Adrenal gland (tissue), 12 donors: ENCODE measurements around the gene HOXC11. TPM values are rescaled to one million over a fixed set of nuclear protein-coding genes. Genes with fewer than 3 reads are reported as not detected.

ENCODE experiments used
- DNase-seq, 7 donors: peaks; one replicate each; pipeline ENCODE4 v3.0.0-alpha.2; 2019 to 2020
- H3K27ac ChIP-seq, 5 donors: fragments of 200-600 bp; sonication (generic) in 4 of 5; 1 replicate in 3 of 5; 2 replicates in 2 of 5; pipeline versions ENCODE4 v1.5.1 to v1.8.0; 2016 to 2020; ENCODE audit warnings: mild to moderate bottlenecking in 1 of 5
- H3K27me3 ChIP-seq: fragments of 200-600 bp; 2 replicates; pipeline ENCODE4 v1.8.0; 2021
- H3K36me3 ChIP-seq, 2 donors: fragments of 200-600 bp; replicated peaks in 1 of 2; 1 replicate in 1 of 2; 2 replicates in 1 of 2; pipeline versions ENCODE4 v1.5.1 to v1.8.0; 2018 to 2022
- H3K4me1 ChIP-seq, 2 donors: fragments of 200-600 bp; replicated peaks in 1 of 2; 1 replicate in 1 of 2; 2 replicates in 1 of 2; pipeline versions ENCODE4 v1.5.1 to v1.8.0; 2018 to 2021
- H3K4me3 ChIP-seq, 4 donors: fragments of 200-600 bp; sonication (generic) in 3 of 4; one replicate each; pipeline ENCODE4 v1.5.1; 2016 to 2018
- H3K9me3 ChIP-seq, 3 donors: fragments of 200-600 bp; sonication (generic) in 1 of 3; replicated peaks in 1 of 3; 1 replicate in 2 of 3; 2 replicates in 1 of 3; pipeline versions ENCODE4 v1.5.1 to v1.8.0; 2016 to 2021
- CTCF ChIP-seq, 6 experiments: fragments of 450-650 bp in 4 of 6; fragments of 200-600 bp in 2 of 6; sonication (generic) in 1 of 6; IDR thresholded peaks; 1 replicate in 5 of 6; 2 replicates in 1 of 6; pipeline versions ENCODE4 v1.5.1 to v1.8.0; 2016 to 2021; ENCODE audit warnings: antibody characterized with exemption in 6 of 6, mild to moderate bottlenecking in 2 of 6, moderate library complexity in 1 of 6
- POLR2A ChIP-seq, 2 donors: fragments of 450-650 bp; IDR thresholded peaks; one replicate each; pipeline ENCODE4 v1.6.1; 2017; ENCODE audit warnings: antibody characterized with exemption in 2 of 2, mild to moderate bottlenecking in 2 of 2, moderate library complexity in 1 of 2
- WGBS, 4 donors: extraction: QIAGEN DNeasy Blood & Tissue Kit in 2 of 4; methylation state at CpG; one replicate each; pipeline versions ENCODE4 v1.1.5 to v1.1.7; 2013 to 2017; 5-methylcytosine and 5-hydroxymethylcytosine counted together
- intact Hi-C, 2 donors: fragments of 100-400 bp; cut with DNase I; formaldehyde crosslinking; loops; one replicate each; pipeline versions ENCODE4 v1.14.1 to v1.15.0; 2022 to 2023
- polyA plus RNA-seq, 3 donors: library from polyadenylated mRNA; stranded (reverse); fragments of 200-250 nt in 2 of 3; fragments of 350-450 nt in 1 of 3; fragmentation: Illumina TruSeq in 1 of 3; extraction: RNeasy Lipid Tissue Mini Kit (QIAGEN cat#74804) in 1 of 3; gene quantifications; one replicate each; pipeline ENCODE4 v1.2.3, GENCODE V29; 2013 to 2014
- total RNA-seq, 9 donors: library from RNA; depleted of rRNA in 4 of 9; stranded (reverse); fragments of >200 nt in 4 of 9; fragments of 120-200 nt in 1 of 9; fragmentation: NEBNext Ultra II Directional in 1 of 9; extraction: Animal tissue kit (Norgen Biotek cat#: 25700) in 1 of 9; gene quantifications; one replicate each; pipeline versions ENCODE4 v1.1.0 to v1.2.4, GENCODE V29; 2013 to 2023
- donor health status: healthy with polysubstance abuse.
- donor health status: Bipolar disorder and iron deficiency.
- donor health status: DM: yes; HTN: yes; CAD: no.
- donor health status: DM: no; HTN: no; CAD: no.
- donor health status: DM: no; HTN: no; CAD: no.
- donor health status: DM: yes; HTN: yes; CAD: no.

The HOXC11 gene
- total and polyA plus RNA-seq, 12 donors, result not detected

GRCh38 chr12:53963434-53964314 is 9.3 kb upstream of the HOXC11 start:
- Histone ChIP-seq H3K36me3 (no peaks in the 10 kb centered on the region), H3K4me1 (peaks cover 0 to 3% of the 10 kb centered on the region in 2 donors), H3K27me3 (peaks cover 100% of the 10 kb centered on the region), H3K9me3 (no peaks in the 10 kb centered on the region), H3K27ac (no peak overlapping the region), H3K4me3 (no peak overlapping the region)
- intact Hi-C loops, result loop anchor here in 1 of 2 donors (10.0 kb wide), 1 partner anchor 259 kb away; no protein-coding TSS in a partner anchor
- TF ChIP-seq POLR2A (IDR thresholded peaks at IDR 0.05), result no peak
- TF ChIP-seq CTCF (IDR thresholded peaks at IDR 0.05), result no peak
- no peak for DNase-seq
- WGBS, 4 donors, result 11 to 20% (median 15%) methylated on average over 37 to 38 of the region's 38 CpGs

- Histone ChIP-seq H3K27ac (no peak overlapping the region), H3K36me3 (no peaks in the 10 kb centered on the region), H3K9me3 (no peaks in the 10 kb centered on the region), H3K27me3 (peaks cover 99% of the 10 kb centered on the region), H3K4me3 (no peak overlapping the region), H3K4me1 (peaks cover 0 to 3% of the 10 kb centered on the region in 2 donors)
- WGBS, 4 donors, result 12 to 22% (median 19%) methylated on average over 2 of the region's 2 CpGs
- TF ChIP-seq CTCF (IDR thresholded peaks at IDR 0.05) (no peak), POLR2A (IDR thresholded peaks at IDR 0.05) (no peak)
- no peak for DNase-seq
- intact Hi-C loops, result loop anchor here in 1 of 2 donors (10.0 kb wide), 1 partner anchor 260 kb away; no protein-coding TSS in a partner anchor
Measured at GRCh38 chr12:53964315-53964713, 8.6 kb upstream of the HOXC11 start.

GRCh38 chr12:53965281-53966084 is 7.4 kb upstream of the HOXC11 start:
- Histone ChIP-seq H3K27me3 (peaks cover 99% of the 10 kb centered on the region), H3K36me3 (no peaks in the 10 kb centered on the region), H3K27ac (no peak overlapping the region), H3K4me3 (no peak overlapping the region), H3K9me3 (no peaks in the 10 kb centered on the region), H3K4me1 (peaks cover 0 to 3% of the 10 kb centered on the region in 2 donors)
- 4 to 5% (median 4%) methylated on average over 18 of the region's 18 CpGs for WGBS, 4 donors
- TF ChIP-seq POLR2A (IDR thresholded peaks at IDR 0.05), result no peak
- no peak for TF ChIP-seq CTCF (IDR thresholded peaks at IDR 0.05)
- intact Hi-C loops, result loop anchor here in 1 of 2 donors (10.0 kb wide), 1 partner anchor 261 kb away; no protein-coding TSS in a partner anchor
- no peak for DNase-seq

- intact Hi-C loops, result loop anchor here in 1 of 2 donors (10.0 kb wide), 1 partner anchor 261 kb away; no protein-coding TSS in a partner anchor
Measured at GRCh38 chr12:53966085-53966384, 6.9 kb upstream of the HOXC11 start.

More at GRCh38 chr12:53966085-53966384, 6.9 kb upstream of the HOXC11 start:
- DNase-seq, result no peak
- H3K9me3 ChIP-seq, result no peaks in the 10 kb centered on the region
- no peaks in the 10 kb centered on the region for H3K36me3 ChIP-seq
- H3K4me1 ChIP-seq, result peaks cover 0 to 3% of the 10 kb centered on the region in 2 donors
- H3K27ac ChIP-seq, result no peak overlapping the region
- H3K4me3 ChIP-seq, result no peak overlapping the region
- WGBS, 4 donors, result 9 to 19% (median 12%) methylated on average over 15 of the region's 15 CpGs
- H3K27me3 ChIP-seq, result peaks cover 99% of the 10 kb centered on the region
- TF ChIP-seq CTCF (IDR thresholded peaks at IDR 0.05) (no peak), POLR2A (IDR thresholded peaks at IDR 0.05) (no peak)
